ENCODE results near the gene CROCC2. TPM values are rescaled to one million over a fixed set of nuclear protein-coding genes. Genes with fewer than 3 reads are reported as not detected.

CROCC2 gene
- total and polyA plus RNA-seq, 2 of the 13 experiments (the other 11 are each of a cell fraction or from before 2014, with no cell fraction given): not detected

DNA sequence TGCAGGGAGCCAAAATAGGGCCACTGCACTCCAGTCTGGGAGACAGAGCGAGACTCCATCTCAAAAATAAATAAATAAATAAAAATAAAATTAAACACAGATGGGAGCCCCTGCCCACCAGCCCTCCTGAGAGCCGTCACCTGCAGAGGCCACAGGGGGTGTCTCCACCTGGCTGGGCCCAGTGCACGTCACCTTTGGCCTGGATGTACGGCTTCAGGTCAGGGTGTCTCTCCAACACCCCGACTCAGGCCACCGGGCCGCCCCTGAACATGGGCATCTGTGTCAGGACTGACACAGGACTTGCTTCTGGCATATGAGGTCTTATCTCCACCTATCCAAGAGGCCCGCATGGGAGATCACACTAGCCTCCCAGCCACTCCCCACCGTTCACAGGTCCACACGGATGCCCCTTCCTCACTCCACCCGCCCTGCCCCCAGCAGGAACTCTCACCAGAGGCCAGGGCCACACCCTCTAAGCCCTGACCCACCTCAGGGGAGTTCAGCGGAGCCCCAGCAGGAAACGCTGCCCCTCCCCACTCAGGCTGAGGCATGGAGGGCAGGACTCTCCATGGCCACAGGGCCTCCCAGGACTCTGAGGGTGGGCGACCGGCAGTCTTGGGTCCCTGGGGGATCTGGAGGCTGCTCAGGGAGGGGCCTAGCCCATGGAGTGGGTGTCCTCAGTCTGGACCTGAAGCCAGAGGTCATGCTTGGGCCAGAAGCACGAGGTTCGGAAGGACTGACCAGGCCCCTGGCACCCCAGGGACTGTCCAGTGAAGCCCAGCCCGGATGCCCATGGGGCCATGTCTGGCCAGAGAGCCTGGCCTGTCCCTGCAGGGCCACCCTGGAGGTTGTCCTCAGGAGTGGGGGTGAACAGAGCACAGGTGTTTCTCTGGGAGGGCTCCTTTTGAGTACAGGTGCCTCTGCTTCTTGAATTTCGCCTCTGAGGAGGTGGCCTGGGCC lies 1.6 kb upstream of the CROCC2 start:
- FAIRE-seq (no peak), DNase-seq (ENCODE audit: low spot score) (no peak), ATAC-seq (no peak)
- peak overlapping the region; percentile 10; the same call in 1 of the 2 replicates for H3K4me2 ChIP-seq (ENCODE audit: low read depth, low read length)
- POLR2A ChIA-PET: no interaction called here
- no peaks in the 10 kb centered on the region for H3K9me3 ChIP-seq (ENCODE audit: low read length)
- in situ Hi-C loops (cut with HindIII; ENCODE audit: extremely low pct_ligation_motif_present, low pct_unique_long_range_greater_than_20kb): loop anchor here (5.0 kb wide), 1 partner anchor 47 kb away; no protein-coding TSS in a partner anchor
- peaks cover 48% of the 10 kb centered on the region for H3K4me1 ChIP-seq (ENCODE audit: insufficient read depth, low read length)
- H2AFZ ChIP-seq (ENCODE audit: low read length): no peak overlapping the region
- no peaks in the 10 kb centered on the region for H4K20me1 ChIP-seq (ENCODE audit: insufficient read depth, low read length)
- no peaks in the 10 kb centered on the region for H3K36me3 ChIP-seq (replicated peaks in 1 of 2; ENCODE audit: control insufficient read depth in 1 of 2, insufficient read depth in 2 of 2, low read length in 2 of 2)
- H3K79me2 ChIP-seq (ENCODE audit: insufficient read depth, low read length): no peaks in the 10 kb centered on the region
- peaks cover 16 to 66% of the 10 kb centered on the region in 2 experiments for H3K27me3 ChIP-seq (ENCODE audit: control insufficient read depth in 1 of 2, insufficient read depth in 2 of 2, low read length in 2 of 2)
- TF ChIP-seq, protein P1, sequence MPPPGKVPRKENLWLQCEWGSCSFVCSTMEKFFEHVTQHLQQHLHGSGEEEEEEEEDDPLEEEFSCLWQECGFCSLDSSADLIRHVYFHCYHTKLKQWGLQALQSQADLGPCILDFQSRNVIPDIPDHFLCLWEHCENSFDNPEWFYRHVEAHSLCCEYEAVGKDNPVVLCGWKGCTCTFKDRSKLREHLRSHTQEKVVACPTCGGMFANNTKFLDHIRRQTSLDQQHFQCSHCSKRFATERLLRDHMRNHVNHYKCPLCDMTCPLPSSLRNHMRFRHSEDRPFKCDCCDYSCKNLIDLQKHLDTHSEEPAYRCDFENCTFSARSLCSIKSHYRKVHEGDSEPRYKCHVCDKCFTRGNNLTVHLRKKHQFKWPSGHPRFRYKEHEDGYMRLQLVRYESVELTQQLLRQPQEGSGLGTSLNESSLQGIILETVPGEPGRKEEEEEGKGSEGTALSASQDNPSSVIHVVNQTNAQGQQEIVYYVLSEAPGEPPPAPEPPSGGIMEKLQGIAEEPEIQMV (CRISPR knock-in tag; IDR thresholded peaks at IDR 0.05; ENCODE audit: low read depth): no peak
- TF ChIP-seq HDAC6 (IDR thresholded peaks at IDR 0.05; ENCODE audit: low read depth, low read length) (no peak), ZNF333 (CRISPR knock-in tag; IDR thresholded peaks at IDR 0.05; ENCODE audit: borderline replicate concordance) (peak; percentile 73; the same call in 1 of the 2 replicates), ZNF839 (CRISPR knock-in tag; IDR thresholded peaks at IDR 0.05; ENCODE audit: borderline replicate concordance) (no peak), KLF11 (CRISPR knock-in tag; IDR thresholded peaks at IDR 0.05) (no peak), ELF4 (CRISPR knock-in tag; IDR thresholded peaks at IDR 0.05; ENCODE audit: borderline replicate concordance) (no peak), EZH2 (conservative IDR thresholded peaks at IDR 0.05; ENCODE audit: low read depth, low read length) (0 out of 2 replicates have a peak, but pooled peaks have one; percentile 14), ZNF816 (CRISPR knock-in tag; IDR thresholded peaks at IDR 0.05; ENCODE audit: borderline replicate concordance) (no peak), POLR2AphosphoS2 (IDR thresholded peaks at IDR 0.05; ENCODE audit: low read depth, low read length) (no peak), TBX2 (CRISPR knock-in tag; IDR thresholded peaks at IDR 0.05; ENCODE audit: borderline replicate concordance) (0 out of 2 replicates have a peak, but pooled peaks have one; percentile 17), MAFG (CRISPR knock-in tag; IDR thresholded peaks at IDR 0.05) (no peak)
- TF ChIP-seq, protein P2, sequence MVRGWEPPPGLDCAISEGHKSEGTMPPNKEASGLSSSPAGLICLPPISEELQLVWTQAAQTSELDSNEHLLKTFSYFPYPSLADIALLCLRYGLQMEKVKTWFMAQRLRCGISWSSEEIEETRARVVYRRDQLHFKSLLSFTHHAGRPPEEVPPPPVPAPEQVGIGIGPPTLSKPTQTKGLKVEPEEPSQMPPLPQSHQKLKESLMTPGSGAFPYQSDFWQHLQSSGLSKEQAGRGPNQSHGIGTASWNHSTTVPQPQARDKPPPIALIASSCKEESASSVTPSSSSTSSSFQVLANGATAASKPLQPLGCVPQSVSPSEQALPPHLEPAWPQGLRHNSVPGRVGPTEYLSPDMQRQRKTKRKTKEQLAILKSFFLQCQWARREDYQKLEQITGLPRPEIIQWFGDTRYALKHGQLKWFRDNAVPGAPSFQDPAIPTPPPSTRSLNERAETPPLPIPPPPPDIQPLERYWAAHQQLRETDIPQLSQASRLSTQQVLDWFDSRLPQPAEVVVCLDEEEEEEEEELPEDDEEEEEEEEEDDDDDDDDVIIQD (CRISPR knock-in tag; IDR thresholded peaks at IDR 0.05; ENCODE audit: low read depth): no peak
- TF ChIP-seq, protein P3, sequence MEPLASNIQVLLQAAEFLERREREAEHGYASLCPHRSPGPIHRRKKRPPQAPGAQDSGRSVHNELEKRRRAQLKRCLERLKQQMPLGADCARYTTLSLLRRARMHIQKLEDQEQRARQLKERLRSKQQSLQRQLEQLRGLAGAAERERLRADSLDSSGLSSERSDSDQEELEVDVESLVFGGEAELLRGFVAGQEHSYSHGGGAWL (CRISPR knock-in tag; IDR thresholded peaks at IDR 0.05): no peak
- TF ChIP-seq, protein P4, sequence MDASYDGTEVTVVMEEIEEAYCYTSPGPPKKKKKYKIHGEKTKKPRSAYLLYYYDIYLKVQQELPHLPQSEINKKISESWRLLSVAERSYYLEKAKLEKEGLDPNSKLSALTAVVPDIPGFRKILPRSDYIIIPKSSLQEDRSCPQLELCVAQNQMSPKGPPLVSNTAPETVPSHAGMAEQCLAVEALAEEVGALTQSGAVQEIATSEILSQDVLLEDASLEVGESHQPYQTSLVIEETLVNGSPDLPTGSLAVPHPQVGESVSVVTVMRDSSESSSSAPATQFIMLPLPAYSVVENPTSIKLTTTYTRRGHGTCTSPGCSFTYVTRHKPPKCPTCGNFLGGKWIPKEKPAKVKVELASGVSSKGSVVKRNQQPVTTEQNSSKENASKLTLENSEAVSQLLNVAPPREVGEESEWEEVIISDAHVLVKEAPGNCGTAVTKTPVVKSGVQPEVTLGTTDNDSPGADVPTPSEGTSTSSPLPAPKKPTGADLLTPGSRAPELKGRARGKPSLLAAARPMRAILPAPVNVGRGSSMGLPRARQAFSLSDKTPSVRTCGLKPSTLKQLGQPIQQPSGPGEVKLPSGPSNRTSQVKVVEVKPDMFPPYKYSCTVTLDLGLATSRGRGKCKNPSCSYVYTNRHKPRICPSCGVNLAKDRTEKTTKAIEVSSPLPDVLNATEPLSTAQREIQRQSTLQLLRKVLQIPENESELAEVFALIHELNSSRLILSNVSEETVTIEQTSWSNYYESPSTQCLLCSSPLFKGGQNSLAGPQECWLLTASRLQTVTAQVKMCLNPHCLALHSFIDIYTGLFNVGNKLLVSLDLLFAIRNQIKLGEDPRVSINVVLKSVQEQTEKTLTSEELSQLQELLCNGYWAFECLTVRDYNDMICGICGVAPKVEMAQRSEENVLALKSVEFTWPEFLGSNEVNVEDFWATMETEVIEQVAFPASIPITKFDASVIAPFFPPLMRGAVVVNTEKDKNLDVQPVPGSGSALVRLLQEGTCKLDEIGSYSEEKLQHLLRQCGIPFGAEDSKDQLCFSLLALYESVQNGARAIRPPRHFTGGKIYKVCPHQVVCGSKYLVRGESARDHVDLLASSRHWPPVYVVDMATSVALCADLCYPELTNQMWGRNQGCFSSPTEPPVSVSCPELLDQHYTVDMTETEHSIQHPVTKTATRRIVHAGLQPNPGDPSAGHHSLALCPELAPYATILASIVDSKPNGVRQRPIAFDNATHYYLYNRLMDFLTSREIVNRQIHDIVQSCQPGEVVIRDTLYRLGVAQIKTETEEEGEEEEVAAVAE (CRISPR knock-in tag; IDR thresholded peaks at IDR 0.05; ENCODE audit: borderline replicate concordance): no peak
- intact Hi-C loops (cut with micrococcal nuclease; ENCODE audit: unreplicated experiment): no loop called here
- H3K27ac ChIP-seq (ENCODE audit: extremely low read length, insufficient read depth, low read length): no peak overlapping the region
- WGBS (ENCODE audit: low lambda C conversion rate): 36% methylated on average over 12 of the region's 19 CpGs
- BruUV-seq (replicated peaks): no TSS peak
- H3K9ac ChIP-seq (ENCODE audit: insufficient read depth, low read depth, low read length): no peak overlapping the region
- CTCF ChIA-PET (ENCODE audit: low intra/inter-chr PET ratio, low total read pairs): no interaction called here
- H3K4me3 ChIP-seq (replicated peaks in 1 of 3; ENCODE audit: insufficient read depth in 1 of 3, low read depth in 2 of 3, low read length in 3 of 3): no peak overlapping the region; a peak in 1 of 6 replicates

Measured in HepG2 (cell line).